ENCODE data around the gene CREB5.

Gene CREB5, protein sequence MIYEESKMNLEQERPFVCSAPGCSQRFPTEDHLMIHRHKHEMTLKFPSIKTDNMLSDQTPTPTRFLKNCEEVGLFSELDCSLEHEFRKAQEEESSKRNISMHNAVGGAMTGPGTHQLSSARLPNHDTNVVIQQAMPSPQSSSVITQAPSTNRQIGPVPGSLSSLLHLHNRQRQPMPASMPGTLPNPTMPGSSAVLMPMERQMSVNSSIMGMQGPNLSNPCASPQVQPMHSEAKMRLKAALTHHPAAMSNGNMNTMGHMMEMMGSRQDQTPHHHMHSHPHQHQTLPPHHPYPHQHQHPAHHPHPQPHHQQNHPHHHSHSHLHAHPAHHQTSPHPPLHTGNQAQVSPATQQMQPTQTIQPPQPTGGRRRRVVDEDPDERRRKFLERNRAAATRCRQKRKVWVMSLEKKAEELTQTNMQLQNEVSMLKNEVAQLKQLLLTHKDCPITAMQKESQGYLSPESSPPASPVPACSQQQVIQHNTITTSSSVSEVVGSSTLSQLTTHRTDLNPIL

DNA sequence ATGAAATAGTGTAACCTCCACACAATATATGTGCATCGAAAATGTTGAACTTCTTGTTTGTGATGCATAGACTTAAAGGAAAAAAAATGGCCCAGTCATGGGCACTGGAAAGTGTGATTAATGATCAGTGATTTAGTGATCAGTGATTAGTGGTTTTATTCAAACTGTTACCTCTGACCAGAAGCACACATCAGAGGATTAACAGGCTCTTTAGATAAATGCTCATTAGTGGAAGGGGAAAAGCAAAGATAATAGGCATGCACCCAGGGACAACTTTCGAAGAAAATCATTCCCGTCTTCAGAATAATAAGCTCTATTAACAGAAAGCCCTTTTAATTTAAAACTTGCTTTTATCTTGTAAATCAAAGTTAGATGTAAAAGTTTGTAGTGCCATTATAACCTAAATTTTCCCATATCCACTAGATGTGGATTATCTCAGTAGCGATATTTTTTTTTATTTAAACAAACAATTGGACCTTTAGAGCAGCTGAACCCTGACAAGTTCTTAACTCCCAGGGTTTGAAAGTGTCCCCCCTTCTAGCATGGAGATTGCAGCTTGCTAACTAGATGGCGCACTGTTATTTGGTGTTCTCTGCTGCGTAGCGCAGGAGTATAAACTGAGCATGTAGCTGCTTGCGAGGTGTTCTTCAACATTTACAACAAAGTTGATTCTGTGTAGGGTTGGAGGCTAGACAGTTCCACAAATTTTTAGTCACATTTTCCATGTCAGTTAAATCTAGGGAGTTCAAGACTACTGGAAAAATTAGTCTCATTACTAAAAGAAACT lies at the start of gene CREB5:
Gene CREB5, plus strand, starts transcription at position 643 of the 787 bp plus-strand sequence. CDS start 397 bp downstream, outside the sequence.
- TF ChIP-seq, protein P1, sequence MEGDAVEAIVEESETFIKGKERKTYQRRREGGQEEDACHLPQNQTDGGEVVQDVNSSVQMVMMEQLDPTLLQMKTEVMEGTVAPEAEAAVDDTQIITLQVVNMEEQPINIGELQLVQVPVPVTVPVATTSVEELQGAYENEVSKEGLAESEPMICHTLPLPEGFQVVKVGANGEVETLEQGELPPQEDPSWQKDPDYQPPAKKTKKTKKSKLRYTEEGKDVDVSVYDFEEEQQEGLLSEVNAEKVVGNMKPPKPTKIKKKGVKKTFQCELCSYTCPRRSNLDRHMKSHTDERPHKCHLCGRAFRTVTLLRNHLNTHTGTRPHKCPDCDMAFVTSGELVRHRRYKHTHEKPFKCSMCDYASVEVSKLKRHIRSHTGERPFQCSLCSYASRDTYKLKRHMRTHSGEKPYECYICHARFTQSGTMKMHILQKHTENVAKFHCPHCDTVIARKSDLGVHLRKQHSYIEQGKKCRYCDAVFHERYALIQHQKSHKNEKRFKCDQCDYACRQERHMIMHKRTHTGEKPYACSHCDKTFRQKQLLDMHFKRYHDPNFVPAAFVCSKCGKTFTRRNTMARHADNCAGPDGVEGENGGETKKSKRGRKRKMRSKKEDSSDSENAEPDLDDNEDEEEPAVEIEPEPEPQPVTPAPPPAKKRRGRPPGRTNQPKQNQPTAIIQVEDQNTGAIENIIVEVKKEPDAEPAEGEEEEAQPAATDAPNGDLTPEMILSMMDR (conservative IDR thresholded peaks at IDR 0.05), result 0 out of 2 replicates have a peak, but pooled peaks have one; percentile 9
- H3K27ac ChIP-seq, result no peak within 1 kb of the TSS

DNA sequence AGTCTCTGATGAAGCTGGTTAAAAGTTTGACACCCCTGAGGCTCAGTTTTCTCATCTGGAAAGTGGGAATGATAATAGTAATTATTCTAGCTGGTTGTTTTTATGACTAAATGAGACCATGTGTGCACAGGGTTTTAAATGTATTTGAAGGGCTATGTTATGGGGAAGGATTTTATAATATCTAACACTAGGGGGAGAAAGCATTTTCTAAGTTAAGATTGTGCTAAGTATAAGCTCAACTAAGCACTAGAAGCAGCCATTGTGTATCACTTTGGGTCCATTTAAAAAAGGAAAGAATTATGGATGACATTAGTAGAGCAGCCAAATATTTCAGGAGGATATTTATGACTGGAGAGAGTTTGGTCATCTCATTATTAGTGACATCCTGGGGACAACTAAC lies 49.5 kb upstream of the CREB5 start:
- H3K27ac ChIP-seq, result no peak overlapping the region
- TF ChIP-seq, protein P1 (conservative IDR thresholded peaks at IDR 0.05), result no peak

DNA sequence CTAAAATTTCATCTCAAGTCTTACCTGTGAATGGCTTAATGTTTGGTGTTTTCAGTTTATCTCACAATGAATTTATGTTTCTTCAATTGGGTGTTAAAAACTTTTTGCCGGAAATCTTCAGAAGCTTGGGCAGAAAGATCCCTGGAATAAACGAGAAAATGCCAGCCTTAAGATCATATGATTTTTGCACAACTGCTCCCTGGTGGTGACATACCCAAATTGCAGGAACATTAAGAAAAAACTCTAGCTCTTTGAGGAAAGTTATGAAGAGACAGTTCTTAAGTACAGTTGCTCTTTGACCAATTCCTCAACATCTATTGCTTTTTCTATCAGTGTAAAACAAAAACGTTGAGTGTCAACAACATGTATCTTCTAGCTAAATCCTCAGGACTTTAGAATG lies 48.2 kb upstream of the CREB5 start:
- TF ChIP-seq, protein P1 (conservative IDR thresholded peaks at IDR 0.05), result no peak
- H3K27ac ChIP-seq, result no peak overlapping the region

DNA sequence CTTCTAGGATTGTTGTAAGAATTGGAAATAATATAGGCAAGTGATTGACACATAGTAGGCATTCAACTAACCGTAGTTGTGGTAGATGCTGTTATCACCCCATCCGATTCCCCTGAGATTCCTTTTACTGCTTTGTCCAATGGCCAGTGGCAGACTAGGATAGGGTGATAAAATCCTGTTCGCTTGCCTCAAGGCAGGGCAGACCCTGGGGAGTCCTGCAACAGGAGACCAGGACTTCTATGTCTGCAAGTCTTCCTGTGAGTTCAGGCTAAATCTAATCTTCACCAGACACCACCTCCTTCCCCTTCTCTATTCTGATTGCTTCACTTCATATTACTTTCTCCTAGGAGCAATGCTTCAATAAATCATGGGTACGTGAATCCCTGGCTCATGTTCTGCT lies 42.8 kb upstream of the CREB5 start:
- TF ChIP-seq, protein P1 (conservative IDR thresholded peaks at IDR 0.05), result no peak
- H3K27ac ChIP-seq, result no peak overlapping the region

DNA sequence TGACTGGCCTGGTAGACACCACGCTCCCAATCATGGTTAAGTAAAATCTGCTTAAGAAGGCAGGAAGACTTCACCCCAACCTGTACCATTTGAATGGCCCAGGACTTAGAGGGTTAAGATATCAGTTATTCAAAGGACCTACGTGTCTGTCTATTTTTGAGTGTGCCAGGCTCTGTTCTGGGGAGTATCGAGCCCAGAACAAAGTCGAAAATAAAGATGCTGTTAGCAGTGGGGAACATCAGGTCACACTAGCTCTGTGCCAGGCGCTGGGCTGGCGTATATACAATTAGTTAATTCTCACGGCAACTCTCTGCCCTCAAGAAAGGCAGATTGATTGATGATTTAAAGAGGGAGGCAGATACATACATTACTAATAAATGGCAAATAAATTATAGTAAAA lies 40.5 kb upstream of the CREB5 start:
- H3K27ac ChIP-seq, result no peak overlapping the region
- TF ChIP-seq, protein P1 (conservative IDR thresholded peaks at IDR 0.05), result no peak

DNA sequence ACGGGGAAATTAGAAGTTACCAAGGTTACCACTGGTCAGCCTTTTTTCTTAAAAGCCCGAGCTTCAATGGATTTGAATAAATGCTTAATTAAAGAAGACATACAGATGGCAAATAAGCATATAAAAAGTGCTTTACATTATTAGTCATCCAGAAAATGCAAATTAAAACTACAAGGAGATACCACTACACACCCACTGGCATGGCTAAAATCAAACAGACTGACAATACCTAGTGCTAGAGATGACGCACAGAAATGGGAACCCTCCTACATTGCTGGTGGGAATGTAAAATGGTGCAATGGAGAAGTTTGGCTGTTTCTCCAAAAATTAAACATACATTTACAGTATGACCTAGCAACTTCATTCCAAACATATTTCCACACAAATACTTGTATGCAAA lies 38.3 kb upstream of the CREB5 start:
- TF ChIP-seq, protein P1 (conservative IDR thresholded peaks at IDR 0.05), result no peak
- no peak overlapping the region for H3K27ac ChIP-seq

DNA sequence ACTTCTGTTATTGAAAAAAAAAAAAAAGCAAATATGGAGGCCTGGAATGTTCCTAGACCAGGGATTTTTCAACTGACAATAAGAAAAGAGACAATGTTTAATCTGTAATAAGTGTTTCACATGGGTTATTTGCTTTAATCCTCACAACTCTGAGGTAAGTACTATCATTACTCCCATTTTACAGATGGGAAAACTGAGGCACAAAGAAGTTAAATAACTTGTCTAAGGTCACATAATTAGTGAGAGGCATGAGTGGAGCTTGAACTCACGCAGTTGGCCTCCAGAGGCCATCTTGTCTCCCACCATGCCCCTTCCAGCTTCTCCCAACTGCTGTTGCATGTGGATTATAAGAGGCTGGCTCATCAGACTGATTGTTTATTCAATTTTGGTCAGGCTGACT lies 36.6 kb upstream of the CREB5 start:
- H3K27ac ChIP-seq, result no peak overlapping the region
- TF ChIP-seq, protein P1 (conservative IDR thresholded peaks at IDR 0.05), result no peak

Measured in VCaP (cell line).